AG09319 (cell line): Measurements from ENCODE around the gene NCOR1.

ENCODE experiments used
- DNase-seq: peaks from one replicate; pipeline ENCODE4 v3.0.0-alpha.2; 2010; ENCODE audit warnings: low read depth; ENCODE audit errors: extremely low read depth
- CTCF ChIP-seq: IDR thresholded peaks from 2 replicates; pipeline ENCODE4 v1.5.1; 2011; ENCODE audit warnings: low read depth, mild to moderate bottlenecking, inconsistent platforms, low read length, moderate library complexity

Gene NCOR1

GRCh38 chr17:16215273-16215964 is at the start of gene NCOR1:
NCOR1 (minus strand) TSS chr17:16215534; CDS start chr17:16194569, 20,965 bp downstream.
- DNase-seq = peak; percentile 84
- peak; percentile 33 for TF ChIP-seq CTCF

GRCh38 chr17:16262201-16262600 is 46.9 kb upstream of the NCOR1 start:
- no peak for DNase-seq
- no peak for TF ChIP-seq CTCF

- TF ChIP-seq CTCF = no peak
- DNase-seq = no peak
Measured at GRCh38 chr17:16261049-16261448, 45.7 kb upstream of the NCOR1 start.

- DNase-seq = no peak
- TF ChIP-seq CTCF = no peak
Measured at GRCh38 chr17:16259926-16260325, 44.6 kb upstream of the NCOR1 start.

GRCh38 chr17:16258901-16259300 is 43.6 kb upstream of the NCOR1 start:
- TF ChIP-seq CTCF = no peak

GRCh38 chr17:16255481-16255921 is 40.2 kb upstream of the NCOR1 start:
- TF ChIP-seq CTCF = no peak
- peak; percentile 10 for DNase-seq

More at GRCh38 chr17:16258901-16259300, 43.6 kb upstream of the NCOR1 start:
- DNase-seq = no peak

GRCh38 chr17:16254773-16255400 is 39.6 kb upstream of the NCOR1 start:
- DNase-seq = no peak
- TF ChIP-seq CTCF = no peak
